OCI-LY1 (cell line): ENCODE measurements around the gene CBY3.

ENCODE experiments used
- CTCF ChIP-seq: fragments of 200-600 bp; sonication (generic), shearing (Covaris generic); IDR thresholded peaks from 2 replicates; pipeline ENCODE4 v1.5.1; 2017; ENCODE audit warnings: mild to moderate bottlenecking, antibody characterized with exemption, low read length, moderate library complexity, mixed read lengths
- EZH2 ChIP-seq: fragments of 200-600 bp; sonication (generic), shearing (Covaris generic); IDR thresholded peaks from 2 replicates; pipeline ENCODE4 v1.8.0; 2017; ENCODE audit warnings: borderline replicate concordance, mixed run types, mild to moderate bottlenecking, antibody characterized with exemption, low read length, moderate library complexity, mixed read lengths

GRCh38 chr5:179697993-179698934 is 17.4 kb upstream of the CBY3 start:
- no peak for TF ChIP-seq CTCF
- TF ChIP-seq EZH2 = no peak
